Left ventricle myocardium inferior (tissue), 1 donor: ENCODE results near the gene FOXO3. TPM values are rescaled to one million over a fixed set of nuclear protein-coding genes. Genes with fewer than 3 reads are reported as not detected.
A peak's percentile ranks its signal among the peaks of the same experiment; 100 is the strongest.

ENCODE experiments used
- DNase-seq: peaks from one replicate; pipeline ENCODE4 v3.0.0-alpha.2; 2020
- H3K27ac ChIP-seq: fragments of 200-600 bp; replicated peaks from 2 replicates; pipeline ENCODE4 v1.8.0; 2021
- H3K27me3 ChIP-seq: fragments of 200-600 bp; 2 replicates; pipeline ENCODE4 v1.8.0; 2021; ENCODE audit warnings: low read depth
- H3K36me3 ChIP-seq: fragments of 200-600 bp; 2 replicates; pipeline ENCODE4 v1.8.0; 2021
- H3K4me1 ChIP-seq: fragments of 200-600 bp; 2 replicates; pipeline ENCODE4 v1.8.0; 2021
- H3K4me3 ChIP-seq: fragments of 200-600 bp; 2 replicates; pipeline ENCODE4 v1.8.0; 2021; ENCODE audit warnings: mild to moderate bottlenecking, moderate library complexity
- H3K9me3 ChIP-seq: fragments of 200-600 bp; replicated peaks from 2 replicates; pipeline ENCODE4 v1.8.0; 2021
- CTCF ChIP-seq: fragments of 200-600 bp; IDR thresholded peaks from 2 replicates; pipeline ENCODE4 v1.8.0; 2021; ENCODE audit warnings: antibody characterized with exemption, mild to moderate bottlenecking, borderline replicate concordance
- intact Hi-C: fragments of 100-400 bp; cut with micrococcal nuclease; formaldehyde crosslinking; loops from one replicate; pipeline ENCODE4 v1.11.0; 2022
- total RNA-seq: library from RNA; stranded (reverse); fragmentation: NEBNext Ultra II Directional; extraction: Animal tissue kit (Norgen Biotek cat#: 25700); gene quantifications from one replicate; pipeline ENCODE4 v1.2.1, GENCODE V29; 2021
- donor health status: DM: no; HTN: yes; CAD: no; lungs with severe emphysema.

FOXO3 gene
- total RNA-seq, 1 donor from 2014 or later: 34.8 TPM

- Histone ChIP-seq H3K36me3 (no peaks in the 10 kb centered on the region), H3K4me1 (peaks cover 100% of the 10 kb centered on the region), H3K9me3 (no peaks in the 10 kb centered on the region), H3K27me3 (no peaks in the 10 kb centered on the region), H3K27ac (peak overlapping the region; percentile 1), H3K4me3 (no peak overlapping the region)
- no peak for DNase-seq
- intact Hi-C loops: no loop called here
- no peak for TF ChIP-seq CTCF
Measured at GRCh38 chr6:108627692-108628550, 67.2 kb downstream of the FOXO3 start.

GRCh38 chr6:108630050-108630714 lies 69.5 kb downstream of the FOXO3 start:
- intact Hi-C loops: no loop called here
- no peak for TF ChIP-seq CTCF
- H3K9me3 ChIP-seq: no peaks in the 10 kb centered on the region
- no peak overlapping the region for H3K4me3 ChIP-seq
- H3K27me3 ChIP-seq: no peaks in the 10 kb centered on the region
- H3K36me3 ChIP-seq: no peaks in the 10 kb centered on the region
- no peak overlapping the region for H3K27ac ChIP-seq
- peaks cover 100% of the 10 kb centered on the region for H3K4me1 ChIP-seq
- DNase-seq: no peak

- no peak for TF ChIP-seq CTCF
- intact Hi-C loops: no loop called here
- no peak overlapping the region for H3K4me3 ChIP-seq
- no peaks in the 10 kb centered on the region for H3K36me3 ChIP-seq
- H3K9me3 ChIP-seq: no peaks in the 10 kb centered on the region
- peak overlapping the region; percentile 34 for H3K27ac ChIP-seq
- H3K4me1 ChIP-seq: peaks cover 100% of the 10 kb centered on the region
- no peaks in the 10 kb centered on the region for H3K27me3 ChIP-seq
- no peak for DNase-seq
Measured at GRCh38 chr6:108632441-108632840, 71.7 kb downstream of the FOXO3 start.

- intact Hi-C loops: no loop called here
- no peak for TF ChIP-seq CTCF
- no peak for DNase-seq
- H3K4me1 ChIP-seq: peaks cover 100% of the 10 kb centered on the region
- peak overlapping the region; percentile 34 for H3K27ac ChIP-seq
- no peak overlapping the region for H3K4me3 ChIP-seq
- no peaks in the 10 kb centered on the region for H3K9me3 ChIP-seq
- no peaks in the 10 kb centered on the region for H3K36me3 ChIP-seq
- H3K27me3 ChIP-seq: no peaks in the 10 kb centered on the region
Measured at GRCh38 chr6:108633436-108633835, 72.7 kb downstream of the FOXO3 start.

GRCh38 chr6:108635505-108636226 lies 74.9 kb downstream of the FOXO3 start:
- Histone ChIP-seq H3K4me1 (peaks cover 98% of the 10 kb centered on the region), H3K27ac (peak overlapping the region; percentile 1), H3K36me3 (no peaks in the 10 kb centered on the region), H3K27me3 (no peaks in the 10 kb centered on the region), H3K9me3 (no peaks in the 10 kb centered on the region), H3K4me3 (no peak overlapping the region)
- intact Hi-C loops: no loop called here
- no peak for TF ChIP-seq CTCF
- no peak for DNase-seq
